Dendritic cell treated with granulocyte-macrophage colony-stimulating factor and Interleukin-4, amounts not matched to agents 40 ng/mL and 50 ng/mL, for 4 days (primary cell): ENCODE measurements around the gene POP7.
A peak's percentile ranks its signal among the peaks of the same experiment; 100 is the strongest.
"Not testable (repeated sequence)": the region's sequence is repeated elsewhere in the genome, so short reads cannot be mapped to it uniquely, and the experiment has no call there.

Source experiments
- H3K27ac Mint-ChIP-seq: one replicate; pipeline ENCODE4 v1.8.0; 2022; ENCODE audit warnings: mild to moderate bottlenecking, mixed read lengths
- H3K27me3 Mint-ChIP-seq: one replicate; pipeline ENCODE4 v1.8.0; 2022; ENCODE audit warnings: mild to moderate bottlenecking, mixed read lengths
- H3K36me3 Mint-ChIP-seq: one replicate; pipeline ENCODE4 v1.8.0; 2022; ENCODE audit warnings: low read depth, mixed read lengths
- H3K4me1 Mint-ChIP-seq: one replicate; pipeline ENCODE4 v1.8.0; 2022; ENCODE audit warnings: low read depth, mixed read lengths
- H3K4me3 Mint-ChIP-seq: one replicate; pipeline ENCODE4 v1.8.0; 2022; ENCODE audit warnings: mild to moderate bottlenecking, moderate library complexity, mixed read lengths
- H3K9me3 Mint-ChIP-seq: one replicate; pipeline ENCODE4 v1.8.0; 2022; ENCODE audit warnings: mixed read lengths
- intact Hi-C: fragments of 100-400 bp; cut with micrococcal nuclease; formaldehyde crosslinking; loops from one replicate; pipeline ENCODE4 v1.15.0; 2022

POP7 gene

DNA sequence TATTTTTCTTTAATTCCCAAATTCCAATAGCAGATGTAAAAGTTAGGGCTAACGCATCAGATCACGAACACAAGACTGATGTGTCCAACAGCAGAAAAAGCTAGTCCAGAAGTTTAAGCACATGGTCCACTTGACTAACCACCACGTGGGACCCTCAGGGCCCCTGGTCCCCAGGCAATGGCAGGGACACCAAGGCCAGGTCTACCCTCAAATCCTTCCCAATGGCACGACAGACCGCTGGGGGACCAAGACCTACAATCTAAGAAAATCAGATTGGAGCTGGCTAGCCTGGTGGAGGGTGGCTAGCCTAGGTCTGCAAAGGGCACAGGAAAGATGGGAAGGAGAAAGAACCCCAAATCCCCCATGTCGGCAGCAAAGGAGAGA lies 13.4 kb upstream of the POP7 start:
- peak overlapping the region; percentile 68 for H3K27ac Mint-ChIP-seq

DNA sequence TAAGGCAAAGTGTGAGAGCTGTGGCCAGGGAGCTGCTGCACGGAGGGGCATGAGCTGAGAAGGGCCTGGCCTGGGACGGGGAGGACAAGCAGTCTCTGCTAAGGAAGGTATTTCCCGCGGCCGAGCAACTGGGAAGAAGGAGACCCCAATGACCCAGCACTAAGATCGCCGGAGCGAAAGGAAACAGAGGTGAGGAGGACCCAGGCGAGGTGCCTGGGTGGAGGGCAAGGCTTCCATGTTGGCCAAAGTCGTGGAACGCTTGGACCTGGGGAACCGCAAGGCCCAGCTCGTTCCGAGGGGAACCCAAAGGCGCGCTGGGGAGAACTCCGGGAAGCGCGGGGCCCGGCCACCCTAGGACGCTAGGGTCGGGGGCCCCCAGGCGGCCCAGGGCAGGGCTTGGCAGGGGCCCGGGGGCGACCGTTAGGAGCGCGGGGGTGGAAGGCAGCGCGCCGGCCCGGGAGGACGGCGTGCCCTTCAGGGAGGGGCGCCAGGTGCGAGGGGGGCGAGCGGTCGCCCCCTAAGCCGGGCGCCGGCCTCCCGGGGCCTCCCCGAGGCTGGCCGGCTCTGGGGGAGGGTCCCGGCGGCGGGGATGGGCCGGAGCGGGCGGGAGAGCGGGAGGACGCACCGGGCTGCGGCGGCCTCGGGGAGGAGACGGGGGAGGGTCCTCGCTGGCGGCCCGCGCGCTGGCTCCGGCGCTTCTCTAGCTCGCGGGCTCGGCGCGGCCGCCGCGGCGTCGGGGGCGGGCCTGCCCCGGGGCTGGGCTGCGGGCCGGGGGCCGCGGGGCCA lies 12.4 kb upstream of the POP7 start:
- no peaks in the 10 kb centered on the region for H3K9me3 Mint-ChIP-seq
- H3K4me3 Mint-ChIP-seq = peak overlapping the region; percentile 98
- peaks cover 25% of the 10 kb centered on the region for H3K36me3 Mint-ChIP-seq
- H3K27ac Mint-ChIP-seq = peak overlapping the region; percentile 68
- intact Hi-C loops = loop anchor here (5.0 kb wide), 2 partner anchors 61 to 131 kb away; no protein-coding TSS in a partner anchor
- peaks cover 44% of the 10 kb centered on the region for H3K4me1 Mint-ChIP-seq
- peaks cover 24% of the 10 kb centered on the region for H3K27me3 Mint-ChIP-seq

More for the DNA sequence above, 13.4 kb upstream of the POP7 start:
- intact Hi-C loops = loop anchor here (5.0 kb wide), 2 partner anchors 60 to 130 kb away; no protein-coding TSS in a partner anchor
- H3K27me3 Mint-ChIP-seq = peaks cover 17% of the 10 kb centered on the region
- no peaks in the 10 kb centered on the region for H3K9me3 Mint-ChIP-seq
- peaks cover 51% of the 10 kb centered on the region for H3K4me1 Mint-ChIP-seq
- H3K36me3 Mint-ChIP-seq = peaks cover 34% of the 10 kb centered on the region
- peak overlapping the region; percentile 98 for H3K4me3 Mint-ChIP-seq

DNA sequence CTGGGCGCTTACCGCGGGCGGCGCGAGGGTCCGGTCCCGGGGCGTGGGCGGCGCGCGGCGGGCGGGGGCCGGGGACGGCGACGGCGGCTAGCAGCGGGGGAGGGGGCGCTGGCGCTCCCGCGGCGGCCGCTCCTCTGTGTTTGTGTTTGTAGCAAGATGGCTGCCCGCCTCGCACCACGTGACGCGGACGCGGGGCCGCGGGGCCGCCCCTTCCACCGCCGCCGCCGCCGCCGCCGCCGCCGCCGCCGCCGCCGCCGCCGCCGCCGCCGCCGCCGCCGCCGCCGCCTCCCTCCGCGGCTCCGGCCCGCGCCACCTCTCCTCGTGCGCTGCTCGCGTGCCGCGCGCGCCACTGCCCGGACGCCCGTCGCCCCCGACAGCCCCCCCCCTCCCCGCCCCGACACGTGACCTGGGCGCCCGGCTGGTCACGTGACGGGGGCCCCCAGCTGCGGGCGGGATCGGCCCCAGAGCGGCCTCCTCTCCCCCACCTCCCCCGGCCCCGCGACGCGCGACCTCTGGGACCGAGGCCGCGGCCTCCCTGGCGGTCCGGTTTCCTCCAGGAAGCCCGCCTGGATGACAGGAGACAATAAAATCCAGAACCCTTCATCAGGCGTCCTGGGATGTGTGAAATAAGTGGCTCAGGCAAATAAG lies 11.7 kb upstream of the POP7 start, which contains the start of gene GIGYF1:
Gene GIGYF1, minus strand, starts transcription at position 153 of the 648 bp plus-strand sequence. CDS start 6,012 bp downstream, outside the sequence.
- H3K27ac Mint-ChIP-seq = peak within 1 kb of the TSS; percentile 68
- intact Hi-C loops = loop anchor here (5.0 kb wide), 2 partner anchors 62 to 132 kb away; no protein-coding TSS in a partner anchor
- peaks cover 39% of the 10 kb centered on the region for H3K4me1 Mint-ChIP-seq
- H3K27me3 Mint-ChIP-seq = peaks cover 25% of the 10 kb centered on the region
- peaks cover 18% of the 10 kb centered on the region for H3K36me3 Mint-ChIP-seq
- H3K9me3 Mint-ChIP-seq = no peaks in the 10 kb centered on the region
- peak within 1 kb of the TSS; percentile 98 for H3K4me3 Mint-ChIP-seq

DNA sequence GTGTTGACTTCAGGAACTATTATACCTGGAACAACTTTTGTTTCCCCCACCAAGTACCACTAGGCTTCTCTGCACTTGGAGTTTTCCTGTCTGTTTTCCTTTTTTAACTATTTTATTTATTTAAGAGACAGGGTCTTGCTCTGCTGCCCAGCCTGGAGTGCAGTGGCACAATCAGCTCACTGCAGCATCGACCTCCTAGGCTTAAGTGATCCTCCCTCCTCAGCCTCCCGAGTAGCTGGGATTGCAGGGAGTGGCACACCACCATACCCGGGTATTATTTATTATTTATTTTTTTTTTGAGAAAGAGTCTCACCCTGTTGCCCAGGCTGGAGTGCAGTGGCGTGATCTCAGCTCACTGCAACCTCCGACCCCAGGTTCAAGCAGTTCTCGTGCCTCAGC lies 9.8 kb upstream of the POP7 start:
- Mint-ChIP-seq H3K4me1 (peaks cover 35% of the 10 kb centered on the region), H3K27ac (no peak overlapping the region), H3K4me3 (no peak overlapping the region), H3K36me3 (peaks cover 10% of the 10 kb centered on the region), H3K9me3 (no peaks in the 10 kb centered on the region), H3K27me3 (peaks cover 32% of the 10 kb centered on the region)
- intact Hi-C loops = no loop called here

DNA sequence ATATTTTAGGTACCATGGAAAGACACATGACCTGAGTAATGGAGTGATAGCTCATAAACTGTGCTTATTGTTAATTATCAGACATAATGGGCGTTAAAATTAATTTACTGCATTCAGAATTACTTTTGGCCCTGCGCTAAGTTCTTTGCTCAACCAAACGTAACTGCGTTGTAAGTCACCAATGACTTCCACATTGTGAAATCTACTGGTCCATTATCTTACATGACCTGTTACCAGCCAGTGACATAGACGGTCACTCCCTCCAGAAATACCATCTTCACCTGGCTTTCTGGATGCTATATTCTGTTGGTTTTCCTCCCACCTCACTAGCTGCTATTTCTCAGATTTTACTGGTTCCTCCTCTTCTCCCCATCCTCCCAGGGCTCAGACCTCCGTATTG lies 6.9 kb upstream of the POP7 start:
- Mint-ChIP-seq H3K4me1 (peaks cover 14% of the 10 kb centered on the region), H3K9me3 (no peaks in the 10 kb centered on the region), H3K36me3 (no peaks in the 10 kb centered on the region), H3K4me3 (no peak overlapping the region), H3K27ac (no peak overlapping the region), H3K27me3 (peaks cover 39% of the 10 kb centered on the region)
- intact Hi-C loops = no loop called here

DNA sequence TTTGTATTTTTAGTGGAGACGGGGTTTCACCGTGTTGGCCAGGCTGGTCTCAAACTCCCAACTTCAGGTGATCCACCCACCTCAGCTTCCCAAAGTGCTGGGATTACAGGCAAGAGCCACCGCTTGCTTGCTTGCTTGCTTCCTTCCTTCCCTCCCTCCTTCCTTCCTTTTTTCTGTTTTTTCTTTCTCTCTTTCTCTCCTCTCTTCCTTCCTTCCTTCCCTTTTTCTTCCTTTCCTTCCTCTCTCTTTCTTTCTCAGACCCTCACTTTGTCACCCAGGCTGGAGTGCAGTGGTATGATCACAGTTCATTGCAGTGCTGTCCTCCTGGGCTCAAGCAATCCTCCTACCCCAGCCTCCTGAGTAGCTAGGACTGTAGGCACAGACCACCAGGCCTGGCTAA lies 4.8 kb upstream of the POP7 start:
- H3K9me3 Mint-ChIP-seq = not testable (repeated sequence)
- intact Hi-C loops = loop anchor here (10.0 kb wide), 1 partner anchor 226 kb away; the partner anchor contains the start of gene TSC22D4
- peaks cover 14% of the 10 kb centered on the region for H3K4me1 Mint-ChIP-seq

DNA sequence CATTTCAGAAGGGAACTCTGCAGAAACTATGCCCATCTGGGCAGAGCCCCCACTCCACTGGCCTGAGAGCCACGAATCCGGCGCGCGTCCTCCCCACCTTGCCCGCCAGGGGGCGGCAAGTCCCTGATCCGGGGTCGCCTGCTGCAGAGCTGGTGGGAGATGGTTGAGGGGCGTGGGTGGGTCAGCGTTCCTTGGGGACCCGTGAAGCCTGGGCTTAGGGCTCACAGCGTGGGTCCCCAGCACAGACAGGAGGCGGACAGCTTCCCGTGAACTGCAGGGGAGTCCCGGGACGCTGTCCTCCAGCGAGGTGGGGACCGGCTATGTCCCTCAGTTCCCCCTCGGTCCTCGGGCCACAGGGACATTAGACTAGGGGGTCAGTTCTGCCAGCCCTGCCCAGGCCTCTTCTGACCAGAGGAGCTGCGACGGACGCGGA lies 585 bp upstream of the POP7 start:
- intact Hi-C loops = loop anchor here (1.0 to 10.0 kb wide), 3 partner anchors 20 to 231 kb away; partner anchors contain the start of genes SLC12A9 and TSC22D4
- H3K4me1 Mint-ChIP-seq = peaks cover 28% of the 10 kb centered on the region
- no peaks in the 10 kb centered on the region for H3K9me3 Mint-ChIP-seq
- peaks cover 25% of the 10 kb centered on the region for H3K36me3 Mint-ChIP-seq
- H3K27ac Mint-ChIP-seq = peak overlapping the region; percentile 98
- H3K4me3 Mint-ChIP-seq = peak overlapping the region; percentile 97
- peaks cover 9% of the 10 kb centered on the region for H3K27me3 Mint-ChIP-seq

More for the DNA sequence above, 4.8 kb upstream of the POP7 start:
- H3K27me3 Mint-ChIP-seq = peaks cover 29% of the 10 kb centered on the region
- H3K36me3 Mint-ChIP-seq, H3K27ac Mint-ChIP-seq, H3K4me3 Mint-ChIP-seq: not testable (repeated sequence)

DNA sequence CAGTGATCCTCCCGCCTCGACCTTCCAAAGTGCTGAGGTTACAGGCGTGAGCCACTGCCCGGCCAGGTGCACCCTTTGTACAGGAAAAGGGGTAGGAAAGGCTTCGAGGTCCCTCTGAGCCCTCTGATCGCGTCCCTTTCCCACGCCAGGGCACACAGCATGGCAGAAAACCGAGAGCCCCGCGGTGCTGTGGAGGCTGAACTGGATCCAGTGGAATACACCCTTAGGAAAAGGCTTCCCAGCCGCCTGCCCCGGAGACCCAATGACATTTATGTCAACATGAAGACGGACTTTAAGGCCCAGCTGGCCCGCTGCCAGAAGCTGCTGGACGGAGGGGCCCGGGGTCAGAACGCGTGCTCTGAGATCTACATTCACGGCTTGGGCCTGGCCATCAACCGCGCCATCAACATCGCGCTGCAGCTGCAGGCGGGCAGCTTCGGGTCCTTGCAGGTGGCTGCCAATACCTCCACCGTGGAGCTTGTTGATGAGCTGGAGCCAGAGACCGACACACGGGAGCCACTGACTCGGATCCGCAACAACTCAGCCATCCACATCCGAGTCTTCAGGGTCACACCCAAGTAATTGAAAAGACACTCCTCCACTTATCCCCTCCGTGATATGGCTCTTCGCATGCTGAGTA lies 871 bp downstream of the POP7 start:
- Mint-ChIP-seq H3K27me3 (peaks cover 4% of the 10 kb centered on the region), H3K4me1 (peaks cover 23% of the 10 kb centered on the region), H3K4me3 (peak overlapping the region; percentile 97), H3K9me3 (no peaks in the 10 kb centered on the region), H3K27ac (peak overlapping the region; percentile 98), H3K36me3 (peaks cover 25% of the 10 kb centered on the region)
- intact Hi-C loops = loop anchor here (5.0 to 10.0 kb wide), 2 partner anchors 146 to 232 kb away; partner anchors contain the start of genes SLC12A9 and TSC22D4

DNA sequence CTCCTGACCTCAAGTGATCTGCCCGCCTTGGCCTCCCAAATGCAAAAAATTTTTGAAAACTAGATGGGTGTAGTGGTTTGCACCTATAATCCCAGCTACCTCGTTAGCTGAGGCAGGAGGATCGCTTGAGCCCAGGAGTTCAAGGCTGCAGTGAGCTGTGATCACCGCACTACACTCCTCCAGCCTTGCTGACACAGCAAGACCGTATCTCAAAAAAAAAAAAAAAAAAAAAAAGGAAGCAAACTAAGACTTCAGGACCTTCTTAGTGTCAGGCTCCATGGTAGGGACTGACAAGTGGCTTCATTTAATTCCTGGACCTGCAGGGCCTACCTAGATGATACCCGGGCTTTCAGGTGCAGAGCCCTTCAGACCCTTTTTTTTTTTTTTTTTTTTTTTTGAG lies 2.5 kb downstream of the POP7 start:
- H3K27ac Mint-ChIP-seq = peak overlapping the region; percentile 15
- intact Hi-C loops = loop anchor here (5.0 to 10.0 kb wide), 2 partner anchors 144 to 234 kb away; partner anchors contain the start of genes SLC12A9 and TSC22D4
- peaks cover 25% of the 10 kb centered on the region for H3K36me3 Mint-ChIP-seq
- H3K4me3 Mint-ChIP-seq = no peak overlapping the region
- no peaks in the 10 kb centered on the region for H3K9me3 Mint-ChIP-seq
- no peaks in the 10 kb centered on the region for H3K27me3 Mint-ChIP-seq
- H3K4me1 Mint-ChIP-seq = peaks cover 23% of the 10 kb centered on the region

DNA sequence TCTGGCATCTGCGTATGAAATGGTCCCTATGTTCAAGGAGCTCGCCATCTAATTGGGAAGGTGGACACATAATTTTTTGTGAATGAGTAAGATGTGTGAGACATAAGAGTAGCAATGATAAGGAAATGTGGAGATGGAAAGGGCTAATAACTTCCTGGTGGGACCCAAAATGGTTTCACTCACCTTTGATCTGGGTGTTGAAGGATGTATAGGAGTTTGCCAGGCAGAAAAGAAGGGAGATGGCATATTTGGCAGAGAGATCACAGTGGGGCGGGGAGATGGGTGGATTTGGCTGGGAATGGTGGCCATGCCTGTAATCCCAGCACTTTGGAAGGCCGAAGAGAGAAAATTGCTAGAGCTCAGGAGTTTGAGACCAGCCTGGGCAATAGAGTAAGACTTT lies 4.5 kb downstream of the POP7 start:
- Mint-ChIP-seq H3K27me3 (peaks cover 2% of the 10 kb centered on the region), H3K27ac (no peak overlapping the region), H3K9me3 (no peaks in the 10 kb centered on the region), H3K4me1 (peaks cover 23% of the 10 kb centered on the region), H3K4me3 (no peak overlapping the region), H3K36me3 (peaks cover 24% of the 10 kb centered on the region)
- intact Hi-C loops = no loop called here

DNA sequence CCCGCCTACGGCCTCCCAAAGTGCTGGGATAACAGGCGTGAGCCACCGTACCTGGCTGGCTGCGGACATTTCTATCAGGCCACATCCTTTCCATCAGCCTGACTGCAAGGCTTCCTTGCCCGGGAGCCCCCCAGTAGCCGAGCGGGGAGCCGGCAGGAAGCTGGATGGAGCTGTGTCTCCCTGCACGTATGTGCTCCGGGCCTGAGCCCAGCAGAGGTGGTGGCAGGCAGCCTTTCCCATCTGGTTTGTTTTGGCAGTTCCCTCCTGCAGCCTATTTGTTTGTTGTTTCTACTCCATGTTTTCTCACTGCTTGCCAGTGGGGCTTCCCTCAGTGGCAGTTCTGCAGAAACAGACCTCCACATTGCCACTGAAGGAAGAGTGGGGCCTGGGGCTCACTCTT lies 5.4 kb downstream of the POP7 start:
- Mint-ChIP-seq H3K9me3 (no peaks in the 10 kb centered on the region), H3K4me3 (no peak overlapping the region), H3K36me3 (peaks cover 15% of the 10 kb centered on the region), H3K27me3 (peaks cover 4% of the 10 kb centered on the region), H3K4me1 (peaks cover 22% of the 10 kb centered on the region), H3K27ac (no peak overlapping the region)
- intact Hi-C loops = no loop called here

DNA sequence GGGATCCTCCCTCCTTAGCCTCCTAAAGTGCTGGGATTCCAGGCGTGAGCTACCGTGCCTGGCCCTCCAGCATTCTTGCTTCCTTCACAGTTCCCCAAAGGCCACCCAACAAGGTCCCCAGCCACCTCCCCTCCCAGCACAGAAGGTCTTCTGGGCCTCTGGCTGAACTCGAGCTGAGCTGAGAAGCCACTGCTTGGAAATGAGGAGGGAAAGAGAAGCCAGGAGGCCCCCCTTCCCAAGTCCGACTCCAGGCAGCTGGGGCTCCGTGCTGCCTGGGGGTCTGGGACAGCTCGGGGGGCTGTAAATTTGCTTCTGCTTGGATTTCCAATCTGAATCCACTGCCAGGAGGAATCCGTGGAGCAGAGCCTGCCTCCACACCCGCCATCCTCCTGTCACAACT lies 8.8 kb downstream of the POP7 start:
- no peaks in the 10 kb centered on the region for H3K4me1 Mint-ChIP-seq
- intact Hi-C loops = no loop called here
- peaks cover 16% of the 10 kb centered on the region for H3K9me3 Mint-ChIP-seq
- no peak overlapping the region for H3K4me3 Mint-ChIP-seq
- H3K36me3 Mint-ChIP-seq = no peaks in the 10 kb centered on the region
- H3K27ac Mint-ChIP-seq = no peak overlapping the region
- H3K27me3 Mint-ChIP-seq = peaks cover 25% of the 10 kb centered on the region

DNA sequence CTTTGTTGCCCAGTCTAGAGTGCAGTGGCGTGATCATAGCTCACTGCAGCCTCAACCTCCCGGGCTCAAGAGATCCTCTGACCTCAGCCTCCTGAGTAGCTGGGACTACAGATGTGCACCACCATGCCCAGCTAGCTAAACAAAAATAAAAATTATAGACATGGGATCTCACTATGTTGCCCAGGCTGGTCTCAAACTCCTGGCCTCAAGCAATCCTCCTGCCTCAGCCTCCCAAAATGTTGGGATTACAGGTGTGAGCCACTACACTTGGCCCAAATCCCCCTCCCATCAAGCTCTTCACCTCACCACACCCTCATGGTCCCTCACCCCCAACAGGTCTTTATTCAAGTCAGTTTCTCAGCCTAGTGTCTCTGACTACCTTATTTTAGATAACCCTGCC lies 11.2 kb downstream of the POP7 start:
- H3K36me3 Mint-ChIP-seq, H3K4me3 Mint-ChIP-seq, H3K27ac Mint-ChIP-seq, H3K4me1 Mint-ChIP-seq, intact Hi-C loops: not testable (repeated sequence)
- Mint-ChIP-seq H3K27me3 (peaks cover 47% of the 10 kb centered on the region), H3K9me3 (peaks cover 16% of the 10 kb centered on the region)
